Tibial artery (tissue), 4 donors: ENCODE results near the gene DSCAM.

Experiments used
- DNase-seq, 2 donors: peaks; one replicate each; pipeline ENCODE4 v3.0.0-alpha.2; 2019
- H3K27ac ChIP-seq, 2 donors: fragments of 200-600 bp; sonication (generic) in 1 of 2; 1 replicate in 1 of 2; 2 replicates in 1 of 2; pipeline ENCODE4 v1.5.1; 2018 to 2019; ENCODE audit warnings: mild to moderate bottlenecking in 1 of 2
- H3K27me3 ChIP-seq, 2 donors: fragments of 200-600 bp; sonication (generic) in 1 of 2; one replicate each; pipeline versions ENCODE4 v1.5.1 to v1.6.0; 2016 to 2019
- H3K36me3 ChIP-seq, 3 donors: fragments of 200-600 bp; sonication (generic) in 2 of 3; one replicate each; pipeline ENCODE4 v1.5.1; 2016 to 2019; ENCODE audit warnings: mild to moderate bottlenecking in 2 of 3
- H3K4me1 ChIP-seq, 4 donors: fragments of 200-600 bp; sonication (generic) in 2 of 4; 1 replicate in 3 of 4; 2 replicates in 1 of 4; pipeline ENCODE4 v1.5.1; 2016 to 2019
- H3K4me3 ChIP-seq, 2 donors: fragments of 200-600 bp; sonication (generic) in 1 of 2; 1 replicate in 1 of 2; 2 replicates in 1 of 2; pipeline ENCODE4 v1.5.1; 2018 to 2019; ENCODE audit warnings: mild to moderate bottlenecking in 2 of 2
- H3K9me3 ChIP-seq, 3 donors: fragments of 200-600 bp; sonication (generic) in 1 of 3; one replicate each; pipeline ENCODE4 v1.5.1; 2016 to 2019
- intact Hi-C: fragments of 100-400 bp; cut with DNase I; formaldehyde crosslinking; loops from one replicate; pipeline ENCODE4 v1.15.0; 2023; ENCODE audit warnings: low total_unique reads
- TF ChIP-seq, protein P1 (sequence below), 2 experiments: fragments of 200-600 bp in 1 of 2; fragments of 450-650 bp in 1 of 2; IDR thresholded peaks; one replicate each; pipeline ENCODE4 v1.5.1; 2017 to 2019; ENCODE audit warnings: antibody characterized with exemption in 2 of 2, mild to moderate bottlenecking in 1 of 2, moderate library complexity in 1 of 2

The DSCAM gene

DNA sequence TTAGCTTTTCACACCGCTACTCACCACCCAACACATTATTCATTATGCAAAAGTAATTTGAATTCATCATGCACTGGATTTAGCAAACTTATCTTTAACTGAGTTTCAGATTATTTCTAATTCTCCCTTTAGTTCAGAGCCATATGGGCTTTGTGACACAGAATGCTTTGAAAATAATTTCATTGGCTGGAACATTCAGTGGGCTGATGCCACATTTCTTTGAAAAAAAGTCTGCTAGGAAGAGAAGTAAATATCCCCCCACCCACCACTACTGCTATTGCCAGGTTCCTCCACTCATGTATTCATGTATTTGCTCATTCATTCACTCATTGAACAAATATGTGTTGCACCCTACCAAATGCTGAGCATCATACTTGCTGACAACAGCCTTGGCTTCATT lies 280.5 kb downstream of the DSCAM start:
- Histone ChIP-seq H3K36me3 (no peaks in the 10 kb centered on the region), H3K27me3 (no peaks in the 10 kb centered on the region), H3K27ac (no peak overlapping the region), H3K4me3 (no peak overlapping the region), H3K4me1 (no peaks in the 10 kb centered on the region), H3K9me3 (peaks cover 0 to 3% (median 0%) of the 10 kb centered on the region in 3 donors)
- TF ChIP-seq, protein P1, sequence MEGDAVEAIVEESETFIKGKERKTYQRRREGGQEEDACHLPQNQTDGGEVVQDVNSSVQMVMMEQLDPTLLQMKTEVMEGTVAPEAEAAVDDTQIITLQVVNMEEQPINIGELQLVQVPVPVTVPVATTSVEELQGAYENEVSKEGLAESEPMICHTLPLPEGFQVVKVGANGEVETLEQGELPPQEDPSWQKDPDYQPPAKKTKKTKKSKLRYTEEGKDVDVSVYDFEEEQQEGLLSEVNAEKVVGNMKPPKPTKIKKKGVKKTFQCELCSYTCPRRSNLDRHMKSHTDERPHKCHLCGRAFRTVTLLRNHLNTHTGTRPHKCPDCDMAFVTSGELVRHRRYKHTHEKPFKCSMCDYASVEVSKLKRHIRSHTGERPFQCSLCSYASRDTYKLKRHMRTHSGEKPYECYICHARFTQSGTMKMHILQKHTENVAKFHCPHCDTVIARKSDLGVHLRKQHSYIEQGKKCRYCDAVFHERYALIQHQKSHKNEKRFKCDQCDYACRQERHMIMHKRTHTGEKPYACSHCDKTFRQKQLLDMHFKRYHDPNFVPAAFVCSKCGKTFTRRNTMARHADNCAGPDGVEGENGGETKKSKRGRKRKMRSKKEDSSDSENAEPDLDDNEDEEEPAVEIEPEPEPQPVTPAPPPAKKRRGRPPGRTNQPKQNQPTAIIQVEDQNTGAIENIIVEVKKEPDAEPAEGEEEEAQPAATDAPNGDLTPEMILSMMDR (IDR thresholded peaks at IDR 0.05): no peak
- intact Hi-C loops: no loop called here
- no peak for DNase-seq

- TF ChIP-seq, protein P1 (IDR thresholded peaks at IDR 0.05): no peak
- Histone ChIP-seq H3K36me3 (no peaks in the 10 kb centered on the region), H3K4me1 (no peaks in the 10 kb centered on the region), H3K9me3 (no peaks in the 10 kb centered on the region), H3K27ac (no peak overlapping the region), H3K4me3 (no peak overlapping the region), H3K27me3 (no peaks in the 10 kb centered on the region)
- intact Hi-C loops: no loop called here
- no peak for DNase-seq
Observed at GRCh38 chr21:40564318-40564717, 282.6 kb downstream of the DSCAM start.

- TF ChIP-seq, protein P1 (IDR thresholded peaks at IDR 0.05): no peak
- Histone ChIP-seq H3K4me3 (no peak overlapping the region), H3K4me1 (no peaks in the 10 kb centered on the region), H3K36me3 (no peaks in the 10 kb centered on the region), H3K27ac (no peak overlapping the region), H3K27me3 (no peaks in the 10 kb centered on the region), H3K9me3 (no peaks in the 10 kb centered on the region)
- no peak for DNase-seq
- intact Hi-C loops: no loop called here
Observed at GRCh38 chr21:40563900-40564299, 283.1 kb downstream of the DSCAM start.

DNA sequence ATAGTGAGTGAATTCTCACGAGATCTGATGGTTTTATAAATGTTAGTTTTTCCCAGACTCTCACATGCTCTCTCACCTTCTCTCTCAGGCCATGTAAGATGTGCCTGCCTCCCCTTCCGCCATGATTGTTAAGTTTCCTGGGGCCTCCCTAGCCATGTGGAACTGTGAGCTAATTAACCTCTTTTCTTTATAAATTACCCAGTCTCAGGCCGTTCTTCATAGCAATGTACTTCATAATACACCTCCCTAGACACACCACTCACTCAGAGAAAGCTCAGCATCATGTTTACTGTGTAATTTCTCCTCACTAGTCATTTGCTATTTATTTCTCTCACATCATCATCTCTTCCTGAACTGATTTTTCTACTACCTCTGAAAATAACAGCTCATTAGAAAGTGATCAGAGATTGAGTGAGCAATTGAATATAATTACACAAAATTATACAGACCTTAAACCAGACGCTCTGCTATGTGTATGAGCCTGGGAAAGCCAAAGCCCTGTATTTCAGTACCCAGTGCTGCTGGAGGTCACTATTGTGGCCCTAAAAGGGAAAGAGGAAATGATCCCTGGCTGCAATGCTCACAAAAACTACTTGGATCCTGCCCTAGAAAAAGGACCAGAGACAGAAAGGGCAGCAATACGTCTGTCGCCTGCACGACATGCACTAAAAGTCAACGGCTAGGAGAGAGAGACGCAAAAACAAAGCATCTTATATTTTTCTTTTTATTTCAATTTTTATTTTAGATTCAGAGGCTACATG lies 284.5 kb downstream of the DSCAM start:
- Histone ChIP-seq H3K9me3 (no peaks in the 10 kb centered on the region), H3K27me3 (no peaks in the 10 kb centered on the region), H3K4me1 (no peaks in the 10 kb centered on the region), H3K27ac (no peak overlapping the region), H3K4me3 (no peak overlapping the region), H3K36me3 (no peaks in the 10 kb centered on the region)
- TF ChIP-seq, protein P1 (IDR thresholded peaks at IDR 0.05): no peak
- intact Hi-C loops: no loop called here
- DNase-seq: no peak

DNA sequence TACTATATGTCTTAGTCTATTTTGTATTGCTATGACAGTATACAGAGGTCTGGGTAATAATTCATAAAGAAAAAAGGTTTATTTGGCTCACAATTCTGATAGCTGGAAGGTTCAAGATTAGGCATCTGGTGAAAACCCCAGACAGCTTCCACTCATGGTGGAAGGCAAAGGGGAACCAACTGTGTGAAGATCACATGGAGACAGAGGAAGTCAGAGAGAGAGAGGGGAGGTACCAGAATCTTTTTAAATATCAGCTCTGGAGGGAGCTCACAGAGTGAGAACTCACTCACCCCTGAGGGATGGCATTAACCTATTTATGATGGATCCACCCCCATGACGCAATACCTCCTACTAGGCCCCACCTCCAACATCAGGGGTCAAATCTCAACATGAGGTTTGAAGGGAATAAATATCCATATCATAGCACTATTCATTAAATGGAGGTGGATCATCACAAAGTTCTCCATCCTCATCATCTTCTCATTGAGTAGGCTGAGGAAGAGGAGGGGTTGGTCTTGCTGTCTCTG lies 290.5 kb downstream of the DSCAM start:
- Histone ChIP-seq H3K36me3 (no peaks in the 10 kb centered on the region), H3K27me3 (no peaks in the 10 kb centered on the region), H3K4me3 (no peak overlapping the region), H3K9me3 (no peaks in the 10 kb centered on the region), H3K27ac (no peak overlapping the region), H3K4me1 (no peaks in the 10 kb centered on the region)
- intact Hi-C loops: no loop called here
- TF ChIP-seq, protein P1 (IDR thresholded peaks at IDR 0.05): no peak
- DNase-seq: no peak
